Parathyroid adenoma (tissue), 2 donors: ENCODE measurements around the gene PTPN1.
"Not testable (repeated sequence)": the region's sequence is repeated elsewhere in the genome, so short reads cannot be mapped to it uniquely, and the experiment has no call there.

ENCODE experiments used
- H2AFZ ChIP-seq: fragments of 300-600 bp; sonication (generic); one replicate; pipeline ENCODE4 v1.7.0; 2017; ENCODE audit warnings: antibody characterized with exemption, mild to moderate bottlenecking
- H3K27ac ChIP-seq: fragments of 300-600 bp; sonication (generic); one replicate; pipeline ENCODE4 v1.7.0; 2017
- H3K27me3 ChIP-seq: fragments of 300-600 bp; sonication (generic); one replicate; pipeline ENCODE4 v1.7.0; 2017; ENCODE audit warnings: low read length; ENCODE audit not compliant: control insufficient read depth, insufficient read depth
- H3K36me3 ChIP-seq: fragments of 300-600 bp; sonication (generic); one replicate; pipeline ENCODE4 v1.7.0; 2017; ENCODE audit warnings: low read length; ENCODE audit not compliant: control insufficient read depth, insufficient read depth
- H3K4me1 ChIP-seq: fragments of 300-600 bp; sonication (generic); one replicate; pipeline ENCODE4 v1.7.0; 2017; ENCODE audit warnings: control low read depth
- H3K4me2 ChIP-seq: fragments of 300-600 bp; sonication (generic); one replicate; pipeline ENCODE4 v1.7.0; 2017; ENCODE audit warnings: low read length
- H3K4me3 ChIP-seq: fragments of 300-600 bp; sonication (generic); one replicate; pipeline ENCODE4 v1.7.0; 2017; ENCODE audit warnings: low read depth, low read length
- H3K79me2 ChIP-seq: fragments of 300-600 bp; sonication (generic); one replicate; pipeline ENCODE4 v1.7.0; 2017; ENCODE audit warnings: control low read depth
- H3K9ac ChIP-seq: fragments of 300-600 bp; sonication (generic); one replicate; pipeline ENCODE4 v1.7.0; 2017; ENCODE audit warnings: mild to moderate bottlenecking
- H3K9me3 ChIP-seq: fragments of 300-600 bp; sonication (generic); one replicate; pipeline ENCODE4 v1.7.0; 2017; ENCODE audit warnings: low read length; ENCODE audit not compliant: control insufficient read depth
- CTCF ChIP-seq: fragments of 300-600 bp; sonication (generic); IDR thresholded peaks from one replicate; pipeline ENCODE4 v1.7.0; 2017; ENCODE audit warnings: antibody characterized with exemption, mild to moderate bottlenecking
- donor health status: primary hyperparathyroidism.

PTPN1 gene

GRCh38 chr20:50615407-50615806, 105.2 kb downstream of the PTPN1 start:
- no peak for TF ChIP-seq CTCF
- Histone ChIP-seq H2AFZ (no peak overlapping the region), H3K4me1 (no peaks in the 10 kb centered on the region), H3K9me3 (no peaks in the 10 kb centered on the region), H3K27ac (peak overlapping the region; percentile 6), H3K36me3 (no peaks in the 10 kb centered on the region), H3K4me3 (no peak overlapping the region), H3K79me2 (no peaks in the 10 kb centered on the region), H3K27me3 (no peaks in the 10 kb centered on the region), H3K4me2 (no peak overlapping the region), H3K9ac (no peak overlapping the region)

GRCh38 chr20:50617022-50617421, 106.8 kb downstream of the PTPN1 start:
- Histone ChIP-seq H3K27ac (no peak overlapping the region), H3K4me2 (no peak overlapping the region), H2AFZ (no peak overlapping the region), H3K4me1 (no peaks in the 10 kb centered on the region), H3K9me3 (no peaks in the 10 kb centered on the region), H3K36me3 (no peaks in the 10 kb centered on the region), H3K27me3 (no peaks in the 10 kb centered on the region), H3K79me2 (no peaks in the 10 kb centered on the region), H3K9ac (no peak overlapping the region), H3K4me3 (no peak overlapping the region)
- no peak for TF ChIP-seq CTCF

- no peak overlapping the region for H3K27ac ChIP-seq
- TF ChIP-seq CTCF = no peak
- no peaks in the 10 kb centered on the region for H3K36me3 ChIP-seq
- H3K4me2 ChIP-seq = no peak overlapping the region
- H3K27me3 ChIP-seq = no peaks in the 10 kb centered on the region
- H3K9ac ChIP-seq = no peak overlapping the region
- no peaks in the 10 kb centered on the region for H3K4me1 ChIP-seq
- no peaks in the 10 kb centered on the region for H3K9me3 ChIP-seq
- H3K79me2 ChIP-seq = no peaks in the 10 kb centered on the region
- H3K4me3 ChIP-seq = no peak overlapping the region
- no peak overlapping the region for H2AFZ ChIP-seq
Observed at GRCh38 chr20:50618537-50618936, 108.4 kb downstream of the PTPN1 start.

GRCh38 chr20:50620459-50620858, 110.3 kb downstream of the PTPN1 start:
- H3K4me2 ChIP-seq, H3K9ac ChIP-seq, H3K4me3 ChIP-seq, H3K9me3 ChIP-seq, H3K79me2 ChIP-seq, H3K4me1 ChIP-seq, H3K36me3 ChIP-seq, H3K27ac ChIP-seq, H2AFZ ChIP-seq, H3K27me3 ChIP-seq: not testable (repeated sequence)

GRCh38 chr20:50621068-50621665, 111.0 kb downstream of the PTPN1 start:
- no peak for TF ChIP-seq CTCF
- Histone ChIP-seq H3K27ac (no peak overlapping the region), H3K9me3 (no peaks in the 10 kb centered on the region), H3K36me3 (no peaks in the 10 kb centered on the region), H2AFZ (no peak overlapping the region), H3K4me2 (no peak overlapping the region), H3K9ac (no peak overlapping the region), H3K79me2 (no peaks in the 10 kb centered on the region), H3K4me3 (no peak overlapping the region), H3K27me3 (no peaks in the 10 kb centered on the region), H3K4me1 (peaks cover 4% of the 10 kb centered on the region)
